ENCODE results near the gene CCT7.

DNA sequence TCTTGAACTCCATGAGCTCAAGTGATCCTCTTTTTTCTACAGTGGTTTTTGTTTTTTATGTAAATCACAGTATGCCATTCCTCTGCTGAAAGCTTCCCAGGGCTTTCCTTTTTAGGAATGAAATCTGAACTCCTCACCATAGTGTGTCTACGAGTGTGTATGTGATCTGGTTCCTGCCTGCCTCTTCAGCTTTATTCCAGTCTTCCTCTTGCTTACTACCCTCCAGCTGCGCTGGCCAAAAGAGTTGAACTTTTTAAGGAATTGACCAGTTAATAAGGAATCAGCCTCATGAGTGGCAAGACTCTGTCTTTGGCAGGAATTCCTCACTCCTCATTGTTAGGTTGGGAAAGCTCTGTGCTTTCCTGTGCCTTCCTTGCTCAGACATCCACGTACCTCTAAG lies 4.0 kb downstream of the CCT7 start:
- TF ChIP-seq, protein P1, sequence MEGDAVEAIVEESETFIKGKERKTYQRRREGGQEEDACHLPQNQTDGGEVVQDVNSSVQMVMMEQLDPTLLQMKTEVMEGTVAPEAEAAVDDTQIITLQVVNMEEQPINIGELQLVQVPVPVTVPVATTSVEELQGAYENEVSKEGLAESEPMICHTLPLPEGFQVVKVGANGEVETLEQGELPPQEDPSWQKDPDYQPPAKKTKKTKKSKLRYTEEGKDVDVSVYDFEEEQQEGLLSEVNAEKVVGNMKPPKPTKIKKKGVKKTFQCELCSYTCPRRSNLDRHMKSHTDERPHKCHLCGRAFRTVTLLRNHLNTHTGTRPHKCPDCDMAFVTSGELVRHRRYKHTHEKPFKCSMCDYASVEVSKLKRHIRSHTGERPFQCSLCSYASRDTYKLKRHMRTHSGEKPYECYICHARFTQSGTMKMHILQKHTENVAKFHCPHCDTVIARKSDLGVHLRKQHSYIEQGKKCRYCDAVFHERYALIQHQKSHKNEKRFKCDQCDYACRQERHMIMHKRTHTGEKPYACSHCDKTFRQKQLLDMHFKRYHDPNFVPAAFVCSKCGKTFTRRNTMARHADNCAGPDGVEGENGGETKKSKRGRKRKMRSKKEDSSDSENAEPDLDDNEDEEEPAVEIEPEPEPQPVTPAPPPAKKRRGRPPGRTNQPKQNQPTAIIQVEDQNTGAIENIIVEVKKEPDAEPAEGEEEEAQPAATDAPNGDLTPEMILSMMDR (IDR thresholded peaks at IDR 0.05) = no peak
- no peak for TF ChIP-seq POLR2A (IDR thresholded peaks at IDR 0.05)

All from right lobe of liver (tissue), 4 donors.